ENCODE measurements around the gene CHML.

- TF ChIP-seq EZH2phosphoT487 (IDR thresholded peaks at IDR 0.05; ENCODE audit: insufficient read depth, low read depth): no peak
- no peak for TF ChIP-seq EZH2 (IDR thresholded peaks at IDR 0.05; ENCODE audit: insufficient read depth, poor library complexity, severe bottlenecking)
Observed at GRCh38 chr1:241674805-241675384, 34.7 kb upstream of the CHML start.
